ENCODE measurements around the gene SPDYC.

Gene SPDYC

DNA sequence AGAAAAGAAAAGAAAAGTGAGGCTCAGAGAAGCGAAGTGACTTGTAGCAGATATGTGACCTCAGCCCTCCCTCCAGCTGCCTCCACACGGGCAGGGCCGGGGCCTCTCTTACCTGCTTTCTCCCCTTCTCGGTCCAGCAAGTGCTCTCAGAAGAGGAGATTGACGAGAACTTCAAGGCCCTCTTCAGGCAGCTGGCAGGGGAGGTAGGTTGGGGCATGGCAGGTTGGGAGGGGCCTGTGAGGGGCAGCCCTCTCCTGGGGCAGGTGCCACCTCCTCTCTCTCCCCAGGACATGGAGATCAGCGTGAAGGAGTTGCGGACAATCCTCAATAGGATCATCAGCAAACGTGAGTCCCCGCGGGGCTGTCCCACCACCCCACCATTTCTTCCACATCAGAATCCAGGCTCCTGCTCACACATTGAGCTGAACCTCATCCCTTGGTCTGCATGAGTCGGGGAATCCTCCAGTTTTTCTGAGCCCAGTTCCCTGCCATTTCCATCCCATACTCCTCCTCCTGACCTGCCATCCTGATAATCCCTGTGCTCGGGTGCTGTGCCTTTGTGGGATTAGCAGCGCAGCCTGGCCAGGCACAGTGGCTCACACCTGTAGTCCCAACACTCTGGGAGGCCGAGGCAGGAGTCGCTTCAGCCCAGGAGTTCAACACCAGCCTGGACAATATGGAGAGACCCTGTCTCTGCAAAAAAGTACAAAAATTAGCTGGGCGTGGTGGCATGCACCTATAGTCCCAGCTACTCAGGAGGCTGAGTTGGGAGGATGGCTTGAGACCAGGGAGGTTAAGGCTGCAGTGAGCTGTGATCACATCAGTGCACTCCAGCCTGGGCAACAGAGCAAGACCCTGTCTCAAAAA is 38.1 kb downstream of the SPDYC start:
- DNase-seq: no peak

DNA sequence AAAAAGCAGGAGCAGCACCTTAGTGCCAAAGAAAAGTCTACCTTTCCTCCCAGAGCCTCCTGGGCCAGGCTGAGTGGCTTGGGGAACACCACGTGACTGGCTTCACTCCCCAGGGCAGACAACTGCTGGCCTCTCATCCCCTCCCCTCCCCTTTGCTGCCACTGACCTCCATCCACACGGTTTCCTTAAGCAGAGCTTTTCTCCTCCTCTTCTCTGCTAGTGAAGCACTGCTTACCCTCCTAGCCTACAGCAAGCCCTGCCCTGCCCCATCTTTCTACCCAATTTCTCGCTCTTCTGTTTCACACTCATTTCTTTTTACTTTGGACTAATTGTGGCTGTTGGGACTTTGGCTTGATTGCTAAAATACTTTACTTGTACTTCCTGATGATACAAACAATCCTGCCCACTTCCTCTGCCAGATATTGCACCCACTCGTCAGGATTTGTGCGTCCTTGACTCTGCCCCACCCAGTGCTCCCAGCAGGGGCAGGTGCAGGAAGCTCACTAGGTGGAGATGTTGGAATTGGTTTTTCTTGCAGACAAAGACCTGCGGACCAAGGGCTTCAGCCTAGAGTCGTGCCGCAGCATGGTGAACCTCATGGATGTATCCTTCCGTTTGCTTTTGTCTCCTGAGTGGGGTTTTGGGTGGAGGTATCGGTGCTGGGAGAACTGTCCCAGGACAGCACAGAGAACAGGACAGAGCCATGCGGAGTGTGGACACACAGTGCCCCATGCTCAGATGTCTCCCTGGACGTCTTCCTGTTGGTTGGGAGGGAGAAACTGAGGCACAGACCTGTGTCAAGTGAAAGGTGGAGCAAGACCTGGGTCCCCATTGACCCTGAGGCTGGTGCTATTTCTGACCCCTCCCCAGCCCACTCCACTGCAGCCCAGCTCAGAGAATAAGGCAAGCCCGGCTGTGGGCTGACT is 39.0 kb downstream of the SPDYC start:
- DNase-seq: no peak

DNA sequence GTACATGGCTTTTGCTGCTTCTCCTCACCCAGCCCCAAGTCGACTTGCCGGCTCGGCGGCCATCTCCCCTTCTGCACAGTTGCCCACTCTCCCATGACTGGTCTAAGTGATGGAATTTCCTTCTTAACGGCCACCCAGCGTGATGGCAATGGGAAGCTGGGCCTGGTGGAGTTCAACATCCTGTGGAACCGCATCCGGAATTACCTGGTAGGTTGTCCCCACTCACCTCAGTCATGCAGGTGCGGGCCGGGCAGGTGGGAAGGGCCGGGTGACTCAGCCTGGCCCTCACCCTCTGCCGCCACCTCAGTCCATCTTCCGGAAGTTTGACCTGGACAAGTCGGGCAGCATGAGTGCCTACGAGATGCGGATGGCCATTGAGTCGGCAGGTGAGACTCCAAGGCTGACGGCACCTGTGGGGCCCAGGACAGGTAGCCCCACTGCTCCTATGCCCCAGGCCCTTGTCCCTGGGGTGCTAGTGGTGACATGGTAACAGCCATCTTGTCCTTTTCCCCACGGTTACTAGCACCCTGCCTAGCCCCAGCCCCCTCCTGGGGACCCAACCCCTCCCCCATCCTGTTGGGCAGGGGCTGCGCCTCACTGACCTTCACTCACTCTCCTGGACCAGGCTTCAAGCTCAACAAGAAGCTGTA is 39.8 kb downstream of the SPDYC start:
- DNase-seq: no peak

DNA sequence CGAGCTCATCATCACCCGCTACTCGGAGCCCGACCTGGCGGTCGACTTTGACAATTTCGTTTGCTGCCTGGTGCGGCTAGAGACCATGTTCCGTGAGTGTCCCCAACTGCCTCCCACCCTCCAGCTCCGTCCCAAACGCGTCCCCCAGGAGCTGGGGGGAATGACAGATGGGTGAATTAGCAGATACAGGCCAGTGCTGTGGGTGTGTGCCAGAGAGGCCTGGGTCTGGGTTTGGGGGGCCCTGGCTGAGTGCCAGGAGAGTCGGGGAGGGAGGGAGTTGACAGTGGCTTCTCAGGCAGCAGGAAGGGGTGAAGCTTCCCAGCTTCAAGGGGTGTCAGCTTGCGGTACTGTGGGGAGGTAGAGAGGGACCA is 40.3 kb downstream of the SPDYC start:
- no peak for DNase-seq

DNA sequence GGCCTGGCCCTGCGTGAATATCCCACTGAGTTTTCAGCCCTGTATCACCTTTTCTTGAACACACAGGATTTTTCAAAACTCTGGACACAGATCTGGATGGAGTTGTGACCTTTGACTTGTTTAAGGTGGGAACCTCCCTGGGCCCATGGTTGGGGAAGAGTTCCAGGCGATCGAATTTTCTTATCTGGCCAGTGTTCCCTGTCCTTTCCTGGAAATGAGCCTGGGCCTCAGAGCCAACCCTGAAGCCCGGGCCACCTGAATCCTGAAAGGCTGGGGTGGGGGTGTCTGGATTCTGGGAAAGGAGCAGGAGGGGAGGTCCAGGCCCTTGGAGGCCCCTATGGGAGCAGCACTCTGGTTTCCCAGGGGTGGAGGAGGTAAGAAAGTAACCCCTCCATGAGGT is 40.7 kb downstream of the SPDYC start:
- no peak for DNase-seq

DNA sequence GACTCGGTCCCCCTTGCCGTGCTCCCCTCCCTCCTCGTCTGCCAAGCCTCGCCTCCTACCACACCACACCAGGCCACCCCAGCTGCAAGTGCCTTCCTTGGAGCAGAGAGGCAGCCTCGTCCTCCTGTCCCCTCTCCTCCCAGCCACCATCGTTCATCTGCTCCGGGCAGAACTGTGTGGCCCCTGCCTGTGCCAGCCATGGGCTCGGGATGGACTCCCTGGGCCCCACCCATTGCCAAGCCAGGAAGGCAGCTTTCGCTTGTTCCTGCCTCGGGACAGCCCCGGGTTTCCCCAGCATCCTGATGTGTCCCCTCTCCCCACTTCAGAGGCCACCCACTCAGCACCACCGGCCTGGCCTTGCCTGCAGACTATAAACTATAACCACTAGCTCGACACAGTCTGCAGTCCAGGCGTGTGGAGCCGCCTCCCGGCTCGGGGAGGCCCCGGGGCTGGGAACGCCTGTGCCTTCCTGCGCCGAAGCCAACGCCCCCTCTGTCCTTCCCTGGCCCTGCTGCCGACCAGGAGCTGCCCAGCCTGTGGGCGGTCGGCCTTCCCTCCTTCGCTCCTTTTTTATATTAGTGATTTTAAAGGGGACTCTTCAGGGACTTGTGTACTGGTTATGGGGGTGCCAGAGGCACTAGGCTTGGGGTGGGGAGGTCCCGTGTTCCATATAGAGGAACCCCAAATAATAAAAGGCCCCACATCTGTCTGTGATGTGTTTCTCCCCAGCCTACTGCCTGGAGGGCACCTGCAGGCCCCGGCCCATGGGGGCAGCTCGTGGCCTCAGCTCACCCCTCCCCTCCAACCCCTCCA is 41.5 kb downstream of the SPDYC start:
- DNase-seq: no peak

DNA sequence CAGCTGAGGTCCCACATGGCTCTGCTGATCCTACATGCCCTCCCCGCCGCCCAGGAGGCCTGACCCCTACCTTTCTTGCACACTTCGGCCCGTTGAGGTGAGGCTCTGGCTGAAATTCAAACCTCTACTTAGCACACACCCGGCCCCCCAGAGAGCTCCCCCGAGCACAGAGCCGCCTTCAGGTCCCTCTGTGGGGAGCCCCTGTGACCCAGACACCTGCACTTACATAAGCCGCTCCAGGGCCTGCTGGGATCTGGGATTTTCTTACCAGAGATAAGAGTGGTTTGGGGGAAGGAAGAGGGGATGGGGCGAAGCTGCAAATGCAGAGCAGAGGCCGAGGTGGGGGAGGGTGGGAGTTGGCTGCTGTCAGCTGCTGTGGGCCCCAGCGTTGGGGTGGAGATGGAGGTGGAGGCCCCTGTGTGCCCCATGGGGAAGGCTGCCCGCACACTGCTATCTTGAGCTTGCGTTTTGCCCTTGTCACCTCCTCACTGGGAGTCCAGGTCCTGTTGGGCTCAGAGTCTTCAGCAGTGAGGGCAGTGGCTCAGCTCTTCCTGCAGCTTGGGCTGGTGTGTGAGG is 42.3 kb downstream of the SPDYC start:
- DNase-seq: no peak

DNA sequence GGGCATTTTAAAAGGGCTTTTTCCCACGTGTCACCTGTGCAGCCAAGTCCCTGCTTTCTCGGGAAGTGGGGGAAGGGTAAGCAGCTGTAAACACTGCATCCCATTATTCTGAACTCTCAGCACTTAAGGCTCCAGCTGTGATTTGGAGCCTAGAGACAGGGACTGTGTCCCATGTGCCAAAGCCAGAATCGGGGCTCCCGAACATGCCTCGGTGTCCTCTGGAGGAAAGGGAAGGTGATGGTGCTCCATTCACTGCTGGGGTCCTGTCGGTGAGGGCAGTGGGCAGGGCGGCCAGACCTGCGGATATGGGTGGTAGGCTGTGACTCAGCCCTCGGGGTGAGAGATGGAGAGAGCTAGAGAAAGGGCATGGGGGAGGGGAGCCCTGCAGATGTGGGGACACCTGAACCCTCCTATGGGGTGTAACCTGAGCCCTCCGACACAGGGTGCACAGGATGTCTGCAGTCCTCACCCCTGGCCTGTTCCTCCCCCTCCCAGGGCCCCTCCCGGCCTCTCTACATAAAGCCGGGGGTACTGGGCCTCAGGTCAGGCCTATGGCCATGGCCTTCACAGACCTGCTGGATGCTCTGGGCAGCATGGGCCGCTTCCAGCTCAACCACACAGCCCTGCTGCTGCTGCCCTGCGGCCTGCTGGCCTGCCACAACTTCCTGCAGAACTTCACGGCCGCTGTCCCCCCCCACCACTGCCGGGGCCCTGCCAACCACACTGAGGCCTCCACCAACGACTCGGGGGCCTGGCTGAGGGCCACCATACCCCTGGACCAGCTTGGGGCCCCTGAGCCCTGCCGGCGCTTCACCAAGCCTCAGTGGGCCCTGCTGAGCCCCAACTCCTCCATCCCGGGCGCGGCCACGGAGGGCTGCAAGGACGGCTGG is 43.5 kb downstream of the SPDYC start:
- no peak for DNase-seq

DNA sequence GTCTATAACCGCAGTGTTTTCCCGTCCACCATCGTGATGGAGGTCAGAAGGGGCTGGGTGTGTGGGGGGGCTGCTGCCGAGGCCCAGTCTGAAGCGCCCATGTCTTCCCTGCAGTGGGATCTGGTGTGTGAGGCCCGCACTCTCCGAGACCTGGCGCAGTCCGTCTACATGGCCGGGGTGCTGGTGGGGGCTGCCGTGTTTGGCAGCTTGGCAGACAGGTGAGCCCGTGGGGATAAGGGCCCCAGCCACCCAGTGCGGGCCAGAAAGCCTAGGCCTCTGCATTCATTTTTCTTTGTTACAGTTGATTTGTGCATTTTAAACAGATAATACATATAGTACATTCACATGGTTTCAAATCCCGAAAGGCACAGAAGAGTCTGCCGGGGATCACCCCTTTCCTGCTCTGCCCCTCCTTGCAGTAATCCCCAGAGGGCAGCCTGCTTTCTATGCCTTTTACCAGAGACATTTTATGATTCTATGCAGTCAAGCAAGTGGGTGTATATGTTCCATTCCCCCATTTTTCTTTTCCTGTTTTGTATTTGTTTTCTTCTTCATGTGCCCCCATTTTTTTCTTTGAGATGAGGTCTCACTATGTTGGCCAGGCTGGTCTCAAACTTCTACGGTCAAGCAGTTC is 44.3 kb downstream of the SPDYC start:
- DNase-seq: no peak

DNA sequence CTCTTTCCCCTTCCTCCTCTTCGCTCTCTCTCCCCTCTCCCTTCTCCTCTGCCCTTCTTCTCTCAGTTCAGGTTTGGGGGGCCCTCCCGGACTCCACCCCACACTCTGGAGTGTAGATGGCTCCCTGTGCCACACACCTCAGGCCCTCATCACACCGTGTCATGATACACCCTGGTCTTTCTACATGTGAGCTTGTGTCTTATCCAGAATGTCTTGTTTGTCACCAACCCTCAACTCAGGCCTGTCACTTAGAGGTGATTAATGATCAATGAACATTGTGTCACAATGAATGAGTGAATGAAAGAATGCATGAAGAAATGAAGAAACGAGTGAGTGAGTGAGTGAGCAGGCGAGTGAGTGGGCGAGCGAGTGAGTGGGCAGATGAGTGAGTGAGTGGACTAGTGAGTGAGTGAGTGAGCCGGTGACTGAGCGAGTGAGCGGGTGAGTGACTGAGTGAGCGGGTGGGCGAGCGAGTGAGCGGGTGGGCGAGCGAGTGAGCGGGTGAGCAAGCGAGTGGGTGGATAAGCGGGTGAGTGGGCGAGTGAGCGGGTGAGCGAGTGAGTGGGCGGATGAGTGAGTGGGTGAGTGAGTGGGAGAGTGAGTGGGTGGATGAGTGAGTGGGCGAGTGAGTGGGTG is 45.5 kb downstream of the SPDYC start:
- DNase-seq: no peak

DNA sequence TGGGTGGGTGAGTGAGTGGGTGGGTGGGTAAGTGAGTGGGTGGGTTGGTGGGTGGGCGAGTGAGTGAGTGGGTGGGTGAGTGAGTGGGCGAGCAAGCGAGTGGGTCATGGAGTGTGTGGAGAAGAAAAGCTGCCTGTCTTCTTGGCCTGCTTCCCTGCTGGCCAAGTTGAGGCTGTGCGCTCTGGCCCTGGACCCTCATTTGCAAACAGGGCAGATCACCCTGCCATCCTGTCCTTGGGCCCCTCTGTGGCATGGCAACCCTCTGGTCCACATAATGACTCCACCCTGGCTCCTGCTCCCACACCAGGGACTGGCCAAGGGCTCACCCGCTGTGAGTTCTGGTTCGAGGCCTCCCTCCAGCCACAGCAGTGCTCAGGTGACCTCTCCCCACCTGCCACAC is 46.8 kb downstream of the SPDYC start:
- no peak for DNase-seq

DNA sequence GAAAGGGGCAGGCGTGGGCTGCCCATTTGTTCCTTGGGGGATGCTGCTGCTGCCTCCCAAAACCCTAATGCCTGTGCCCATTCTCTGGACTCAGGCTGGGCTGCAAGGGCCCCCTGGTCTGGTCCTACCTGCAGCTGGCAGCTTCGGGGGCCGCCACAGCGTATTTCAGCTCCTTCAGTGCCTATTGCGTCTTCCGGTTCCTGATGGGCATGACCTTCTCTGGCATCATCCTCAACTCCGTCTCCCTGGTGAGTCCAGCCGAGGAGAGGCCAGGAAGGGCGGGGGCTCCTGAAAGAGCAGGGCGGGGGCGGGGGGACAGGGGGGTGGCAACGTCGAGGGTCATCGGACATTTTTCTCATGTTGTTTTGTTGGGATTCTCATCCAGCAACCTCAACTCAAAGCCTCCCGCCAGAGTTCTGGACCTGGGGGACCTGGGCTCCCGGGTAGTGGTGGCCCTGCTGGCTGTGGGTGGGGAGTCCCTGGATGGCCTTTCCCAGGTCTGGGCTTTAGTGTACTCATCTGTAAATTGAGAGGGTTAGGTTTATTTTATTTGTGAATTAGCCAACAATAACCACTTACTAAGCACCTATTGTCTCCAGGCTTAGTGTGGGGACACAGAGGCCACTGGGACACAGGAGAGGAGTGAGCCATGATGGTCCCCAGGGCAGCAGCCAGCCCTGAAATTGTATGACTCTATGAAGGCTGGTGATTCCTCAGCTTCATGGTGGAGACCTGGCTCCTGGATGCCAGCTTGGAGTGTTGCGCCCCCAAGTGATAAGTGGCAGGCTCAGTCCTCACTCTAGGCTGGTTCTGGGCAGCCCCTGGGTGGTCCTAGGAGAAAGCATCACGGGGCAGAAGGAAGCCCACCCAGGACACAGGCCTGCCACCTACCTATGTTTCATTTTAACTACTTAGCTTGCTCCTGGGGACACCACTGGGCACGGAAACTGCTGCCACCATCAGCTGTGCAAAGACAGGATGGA is 47.7 kb downstream of the SPDYC start:
- no peak for DNase-seq

DNA sequence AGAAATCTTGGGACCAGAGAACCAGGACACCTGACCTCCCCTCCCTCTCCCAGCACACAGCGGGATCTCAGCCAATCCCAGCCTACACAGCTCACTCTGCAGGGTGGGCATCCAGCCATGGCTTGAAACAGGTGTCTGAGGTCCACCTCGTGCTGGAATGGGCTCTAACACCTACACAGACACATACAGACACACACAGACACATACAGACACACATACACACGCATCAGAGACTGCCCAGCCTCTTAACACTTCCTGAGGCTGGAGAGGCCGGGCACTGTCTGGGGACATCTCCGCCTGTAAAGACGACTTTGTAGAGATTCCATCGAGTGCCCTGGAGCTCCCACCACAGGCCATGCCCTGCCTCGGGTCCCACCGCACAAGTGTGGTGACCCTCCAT is 48.4 kb downstream of the SPDYC start:
- DNase-seq: no peak

DNA sequence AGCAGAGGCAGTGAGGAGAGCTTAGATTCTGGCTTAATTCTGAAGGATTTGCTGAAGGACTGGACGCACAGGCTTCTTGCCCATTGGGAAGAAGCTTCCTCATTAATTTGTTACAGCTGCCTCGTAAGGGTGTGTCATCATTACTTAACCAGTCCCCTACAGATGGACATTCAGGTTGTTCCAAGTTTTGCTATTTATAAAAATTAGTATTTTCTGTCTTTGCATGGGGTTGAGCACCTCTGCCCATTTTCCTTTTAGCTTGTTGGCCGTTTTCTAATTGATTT is 49.8 kb downstream of the SPDYC start:
- no peak for DNase-seq

DNA sequence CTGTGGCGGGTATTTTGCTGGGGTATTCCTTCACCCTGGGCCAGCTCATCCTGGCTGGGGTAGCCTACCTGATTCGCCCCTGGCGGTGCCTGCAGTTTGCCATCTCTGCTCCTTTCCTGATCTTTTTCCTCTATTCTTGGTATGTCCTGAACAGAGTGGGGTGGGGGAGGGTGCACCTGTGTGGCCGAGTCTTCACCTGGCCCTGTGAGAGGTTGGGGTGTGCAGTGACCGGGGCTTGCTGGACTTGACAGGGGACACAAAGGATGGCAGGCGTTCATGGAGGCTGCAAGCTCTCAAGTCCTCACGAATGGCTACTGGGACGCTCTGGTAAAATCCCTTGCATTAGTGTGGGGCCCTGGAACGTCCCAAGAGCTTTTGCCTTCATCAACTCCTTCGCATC is 51.0 kb downstream of the SPDYC start:
- DNase-seq: no peak

Measured in T-helper 9 cell (primary cell).